LNCaP clone FGC (cell line): Measurements from ENCODE around the gene NCMAP.
A peak's percentile ranks its signal among the peaks of the same experiment; 100 is the strongest.

Source experiments
- DNase-seq: peaks from one replicate; pipeline ENCODE4 v3.0.0-alpha.2; 2011; ENCODE audit warnings: low read depth
- H3K4me3 ChIP-seq: 2 replicates; pipeline ENCODE4 v1.5.1; 2011; ENCODE audit warnings: mild to moderate bottlenecking, low read depth, low read length, control low read depth
- CTCF ChIP-seq: IDR thresholded peaks from 2 replicates; pipeline ENCODE4 v1.5.1; 2012; ENCODE audit warnings: mild to moderate bottlenecking; ENCODE audit not compliant: control insufficient read depth, insufficient read depth; ENCODE audit errors: extremely low read depth

Gene NCMAP

DNA sequence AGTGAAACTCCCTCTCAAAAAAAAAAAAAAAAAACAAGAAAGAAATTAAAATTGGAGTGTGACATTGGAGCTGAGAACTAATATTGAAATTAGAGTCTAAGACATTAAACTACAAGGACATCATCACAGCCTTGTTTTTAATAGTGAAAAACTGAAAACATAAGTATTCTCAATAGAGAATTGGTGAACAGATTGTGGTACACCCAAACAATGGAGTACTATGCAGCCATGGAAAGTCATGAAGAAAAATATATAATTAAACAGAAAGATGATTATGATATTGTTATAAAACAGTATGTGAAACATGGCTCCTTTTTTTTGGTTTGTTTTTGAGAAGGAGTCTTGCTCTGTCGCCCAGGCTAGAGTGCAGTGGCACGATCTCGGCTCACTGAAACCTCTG is 43.4 kb downstream of the NCMAP start:
- DNase-seq = no peak
- no peak overlapping the region for H3K4me3 ChIP-seq
- no peak for TF ChIP-seq CTCF

DNA sequence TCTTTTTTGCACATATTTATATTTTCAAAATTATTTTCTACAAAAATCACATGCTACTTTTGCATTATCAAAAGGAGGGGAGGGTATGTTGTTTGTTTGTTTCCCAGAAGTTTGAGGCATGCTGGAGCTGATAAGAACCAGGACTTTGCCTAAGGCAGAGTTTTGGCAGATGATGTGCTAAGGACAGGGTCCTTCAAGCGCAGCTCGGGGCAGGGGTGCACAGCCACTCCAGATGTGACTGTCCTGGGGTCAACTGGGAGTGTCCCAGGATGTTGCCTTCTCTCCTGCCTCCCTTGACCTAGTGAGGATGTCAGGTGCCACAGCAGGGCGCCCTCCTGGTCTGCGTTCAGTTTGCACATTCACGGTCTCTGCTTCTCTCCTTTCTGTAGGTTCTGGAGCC is 44.7 kb downstream of the NCMAP start:
- H3K4me3 ChIP-seq = no peak overlapping the region
- no peak for DNase-seq
- TF ChIP-seq CTCF = no peak

DNA sequence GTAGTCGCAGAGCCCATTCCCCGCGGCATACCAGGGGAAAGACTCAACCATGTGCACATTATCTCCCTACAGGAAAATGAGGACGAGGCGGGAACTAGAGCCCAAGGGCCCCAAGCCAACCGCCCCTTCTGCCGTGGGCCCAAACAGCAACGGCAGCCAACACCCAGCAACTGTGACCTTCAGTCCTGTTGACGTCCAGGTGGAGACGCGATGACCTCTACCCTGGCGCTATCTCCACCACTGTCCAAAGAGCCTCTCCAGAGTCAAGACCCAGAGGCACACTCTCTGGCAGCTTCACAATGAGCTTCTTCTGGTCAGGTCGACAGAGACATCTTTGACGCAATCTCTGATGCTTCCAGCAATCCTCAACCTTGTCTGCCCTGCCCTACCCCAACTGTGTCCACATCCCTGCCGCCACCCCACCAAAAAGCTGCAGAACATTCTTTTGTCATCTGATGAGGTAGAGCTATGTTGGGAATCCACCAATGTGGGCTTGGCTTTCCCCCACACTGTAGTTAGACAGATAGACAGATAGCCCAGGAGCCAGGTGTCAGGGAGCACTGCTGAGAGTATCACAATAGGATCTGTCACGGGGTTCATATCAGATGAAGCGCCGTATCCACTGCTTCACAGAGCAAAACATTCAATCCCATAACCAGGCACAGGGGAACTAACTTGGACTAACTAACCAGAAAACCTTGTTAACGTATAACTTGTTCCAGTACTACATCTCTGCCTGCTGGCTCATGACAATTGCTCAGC is 49.8 kb downstream of the NCMAP start:
- no peak for TF ChIP-seq CTCF
- DNase-seq = no peak
- H3K4me3 ChIP-seq = no peak overlapping the region

DNA sequence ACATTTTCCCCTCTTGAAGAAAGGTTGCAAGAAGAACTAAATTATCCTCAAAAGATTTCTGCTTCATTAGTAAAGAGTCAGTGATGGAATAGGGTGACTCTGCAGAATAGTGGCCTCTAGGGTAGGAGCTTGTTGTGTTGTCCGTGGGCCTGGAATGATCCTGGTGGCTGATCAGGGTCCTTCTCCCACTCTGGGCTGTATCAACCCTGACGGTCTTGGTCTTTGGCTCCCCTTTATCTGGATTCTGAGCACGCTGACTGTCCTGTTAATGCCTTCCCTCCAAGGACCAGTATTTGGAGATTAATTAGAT is 50.4 kb downstream of the NCMAP start:
- DNase-seq = no peak
- no peak overlapping the region for H3K4me3 ChIP-seq

DNA sequence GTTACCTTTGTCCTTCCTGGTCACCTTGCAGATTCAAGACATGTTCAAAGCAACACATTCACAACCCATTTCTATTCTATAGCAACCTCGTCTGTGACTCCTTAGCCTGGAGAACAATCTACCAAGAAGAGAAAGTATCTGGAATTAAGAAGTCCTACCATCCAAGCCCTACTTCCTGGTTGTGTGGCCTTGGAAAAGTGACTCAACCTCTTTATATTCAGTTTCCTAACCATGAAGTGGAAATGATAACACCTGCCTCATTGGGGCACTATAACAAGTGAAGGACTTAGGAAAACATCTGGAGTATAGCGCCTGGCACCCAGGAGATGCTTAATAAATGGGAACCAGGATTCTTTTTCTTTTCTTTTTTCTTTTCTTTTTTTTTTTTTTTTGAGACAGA is 50.7 kb downstream of the NCMAP start:
- DNase-seq = no peak
- no peak overlapping the region for H3K4me3 ChIP-seq
- TF ChIP-seq CTCF = no peak

More for the DNA sequence above, 50.4 kb downstream of the NCMAP start:
- TF ChIP-seq CTCF = no peak

- TF ChIP-seq CTCF = no peak
Observed at GRCh38 chr1:24609949-24610517, 54.1 kb downstream of the NCMAP start.

GRCh38 chr1:24619376-24619775 is 63.5 kb downstream of the NCMAP start:
- DNase-seq = no peak
- no peak for TF ChIP-seq CTCF

More at GRCh38 chr1:24609949-24610517, 54.1 kb downstream of the NCMAP start:
- peak; percentile 3 for DNase-seq
- no peak overlapping the region for H3K4me3 ChIP-seq

More at GRCh38 chr1:24619376-24619775, 63.5 kb downstream of the NCMAP start:
- H3K4me3 ChIP-seq = no peak overlapping the region
